NB4 (cell line): ENCODE measurements around the gene RSF1.

ENCODE experiments used
- CTCF ChIP-seq: IDR thresholded peaks from one replicate; pipeline ENCODE4 v1.5.1; 2012; ENCODE audit warnings: low read depth, low read length
- MAX ChIP-seq: IDR thresholded peaks from 2 replicates; pipeline ENCODE4 v1.6.1; 2011; ENCODE audit warnings: low read depth, low read length
- POLR2A ChIP-seq: IDR thresholded peaks from 2 replicates; pipeline ENCODE4 v1.6.1; 2011; ENCODE audit warnings: mild to moderate bottlenecking; ENCODE audit not compliant: insufficient read length; ENCODE audit errors: extremely low read depth

GRCh38 chr11:77823775-77824174, 3.3 kb upstream of the RSF1 start:
- TF ChIP-seq CTCF (no peak), POLR2A (no peak), MAX (no peak)
